ENCODE measurements around the gene ESPNL.
"Not testable (repeated sequence)": the region's sequence is repeated elsewhere in the genome, so short reads cannot be mapped to it uniquely, and the experiment has no call there.

Gene ESPNL

GRCh38 chr2:238161291-238162051 lies 61.3 kb downstream of the ESPNL start:
- DNase-seq: no peak

GRCh38 chr2:238162251-238162845 lies 62.2 kb downstream of the ESPNL start:
- DNase-seq: no peak

DNA sequence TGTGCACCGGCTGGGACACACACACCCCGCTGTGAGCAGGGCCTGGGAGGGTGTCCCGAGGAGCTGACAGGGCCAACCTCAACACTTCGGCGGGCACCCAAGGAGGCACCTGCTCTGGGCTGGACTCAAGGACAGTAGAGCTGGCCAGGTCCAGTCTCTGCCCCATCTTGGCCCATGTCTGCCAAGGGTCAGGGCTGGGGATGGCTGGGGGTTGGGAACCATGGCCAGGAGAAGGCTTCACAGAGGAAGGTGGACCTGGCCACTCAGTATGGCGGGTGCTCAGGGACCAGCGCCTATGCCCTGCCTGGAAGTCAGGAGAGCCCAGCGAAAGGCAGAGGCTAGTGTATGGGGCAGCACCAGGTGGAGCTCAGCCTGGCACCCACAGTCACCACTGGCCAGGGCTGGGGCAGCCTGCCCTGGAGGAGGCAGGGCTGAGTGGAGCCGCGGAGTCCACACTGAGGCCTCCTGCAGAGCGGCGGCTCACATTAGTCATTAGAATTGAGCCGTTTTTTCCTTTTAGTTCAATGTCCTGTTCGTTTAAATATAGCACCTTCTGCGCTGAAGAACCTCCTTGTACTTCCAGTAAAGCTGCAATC lies 62.8 kb downstream of the ESPNL start:
- DNase-seq: no peak

- DNase-seq: no peak
Observed at GRCh38 chr2:238163481-238164198, 63.5 kb downstream of the ESPNL start.

- no peak for DNase-seq
Observed at GRCh38 chr2:238164906-238165287, 64.8 kb downstream of the ESPNL start.

GRCh38 chr2:238165288-238165921 lies 65.3 kb downstream of the ESPNL start:
- no peak for DNase-seq

- no peak for DNase-seq
Observed at GRCh38 chr2:238166391-238167343, 66.5 kb downstream of the ESPNL start.

DNA sequence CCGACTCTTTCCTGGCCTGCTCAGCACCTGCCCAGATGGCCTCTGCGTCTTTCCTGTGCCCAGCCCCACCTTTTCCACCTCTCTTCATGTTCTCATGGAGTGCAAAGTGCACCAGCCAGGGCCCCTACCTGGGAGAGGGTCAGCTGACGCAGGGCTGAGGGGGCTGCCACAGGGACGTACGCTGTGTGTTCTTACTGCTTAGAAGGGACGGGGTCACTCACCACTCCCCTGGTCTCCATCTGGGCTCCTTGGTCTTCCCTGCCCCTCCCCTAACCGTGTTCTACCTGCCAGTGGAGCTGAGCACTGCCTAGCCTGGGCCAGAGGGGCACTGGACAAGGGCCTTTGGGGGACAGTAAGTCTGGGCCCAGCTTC lies 67.2 kb downstream of the ESPNL start:
- DNase-seq: no peak

- DNase-seq: no peak
Observed at GRCh38 chr2:238167761-238168160, 67.6 kb downstream of the ESPNL start.

DNA sequence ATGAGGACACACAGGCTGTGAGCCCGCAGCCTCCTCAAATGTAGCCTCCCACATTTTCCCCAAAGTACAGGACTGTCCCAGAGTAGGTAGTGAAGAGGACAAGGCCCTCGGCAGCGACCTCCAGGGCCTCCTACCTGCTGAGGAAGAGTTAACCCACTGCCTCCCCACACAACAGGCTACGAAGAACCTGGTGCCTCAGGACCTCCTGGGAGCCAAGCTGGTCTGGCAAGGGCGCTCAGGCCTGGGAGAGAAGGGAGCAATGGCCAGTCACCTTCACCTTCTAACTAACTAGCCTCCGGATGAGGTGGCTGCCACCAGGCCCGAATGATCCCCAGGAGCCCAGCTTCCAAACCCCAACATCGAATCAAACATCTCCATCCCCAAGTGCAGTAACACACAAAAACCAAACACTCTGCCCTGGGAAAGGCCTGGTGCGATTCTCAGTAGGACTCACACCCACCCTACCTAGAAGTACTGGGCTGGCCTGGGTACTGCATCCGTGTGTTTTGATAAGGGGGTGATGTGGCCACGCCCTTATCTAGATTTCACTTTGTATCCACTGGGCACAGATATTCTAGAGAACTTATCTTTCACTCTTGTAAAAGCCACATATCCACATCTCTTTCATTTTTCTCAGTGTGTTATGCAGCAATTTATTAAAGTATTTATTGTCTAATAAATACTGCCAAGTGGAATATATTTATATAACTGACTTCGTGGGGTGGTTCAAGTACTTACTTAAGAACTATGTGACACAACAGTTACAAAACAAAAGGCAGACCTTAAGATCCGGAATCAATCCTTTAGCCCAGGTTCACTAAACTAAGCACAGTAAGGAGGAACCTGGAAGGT lies 68.3 kb downstream of the ESPNL start:
- DNase-seq: no peak

GRCh38 chr2:238169048-238169707 lies 69.0 kb downstream of the ESPNL start:
- no peak for DNase-seq

GRCh38 chr2:238169708-238170251 lies 69.6 kb downstream of the ESPNL start:
- DNase-seq: no peak

- no peak for DNase-seq
Observed at GRCh38 chr2:238170386-238171071, 70.4 kb downstream of the ESPNL start.

DNA sequence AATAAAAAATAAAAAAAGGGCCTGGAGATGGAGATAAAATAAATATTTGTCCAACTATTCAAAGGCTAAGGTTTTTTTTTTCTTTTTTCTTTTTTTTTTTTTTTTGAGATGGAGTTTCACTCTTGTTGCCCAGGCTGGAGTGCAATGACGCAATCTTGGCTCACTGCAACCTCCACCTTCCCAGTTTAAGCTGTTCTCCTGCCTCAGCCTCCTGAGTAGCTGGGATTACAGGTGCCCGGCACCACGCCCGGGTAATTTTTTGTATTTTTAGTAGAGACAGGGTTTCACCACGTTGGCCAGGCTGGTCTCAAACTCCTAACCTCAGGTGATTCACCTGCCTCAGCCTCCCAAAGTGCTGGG lies 70.9 kb downstream of the ESPNL start:
- not testable (repeated sequence) for DNase-seq

DNA sequence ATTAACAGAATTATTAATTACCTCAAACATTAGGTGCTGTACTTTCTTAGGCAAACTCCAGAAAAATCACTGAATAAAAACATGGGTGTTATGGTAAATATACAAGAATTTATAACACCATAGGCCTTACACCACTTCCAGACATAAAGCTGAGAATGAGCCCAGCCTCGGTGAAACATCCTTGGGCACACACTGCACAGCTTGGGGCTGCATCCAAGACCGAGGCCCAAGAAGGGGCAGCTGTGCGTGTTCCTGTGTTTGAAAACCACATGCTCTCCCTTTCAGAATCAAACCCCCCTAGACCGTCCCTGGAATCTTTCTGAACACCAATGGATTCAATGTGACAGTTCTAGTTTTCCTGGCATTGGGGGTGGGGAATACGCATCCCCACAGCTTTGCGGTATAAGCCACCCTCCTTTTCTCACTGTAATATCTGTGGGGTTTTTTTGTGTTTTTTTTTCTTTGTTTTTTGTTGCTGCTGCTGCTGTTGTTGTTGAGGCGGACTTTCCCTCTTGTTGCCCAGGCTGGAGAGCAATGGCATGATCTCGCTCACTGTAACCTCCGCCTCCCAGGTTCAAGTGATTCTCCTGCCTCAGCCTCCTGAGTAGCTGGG lies 71.5 kb downstream of the ESPNL start:
- no peak for DNase-seq

DNA sequence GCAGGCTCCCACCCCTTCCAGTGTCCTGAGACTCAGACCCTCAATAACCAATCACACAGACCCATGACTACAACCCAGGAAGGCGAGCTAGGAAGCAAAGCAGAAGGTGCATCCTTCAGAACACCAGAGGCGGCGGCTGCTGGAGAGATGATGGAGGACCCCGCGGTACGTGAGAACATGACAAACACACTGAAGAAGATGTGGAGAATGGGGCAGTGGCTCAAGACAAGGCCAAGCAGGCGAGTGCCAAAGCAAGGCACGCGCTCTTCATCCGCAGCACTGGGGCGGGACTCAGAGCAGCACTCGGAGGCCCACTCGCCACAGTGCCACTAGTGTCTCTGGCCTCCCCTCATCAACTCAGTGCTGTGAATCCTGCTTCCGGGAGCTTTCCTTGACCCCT lies 72.3 kb downstream of the ESPNL start:
- DNase-seq: no peak

DNA sequence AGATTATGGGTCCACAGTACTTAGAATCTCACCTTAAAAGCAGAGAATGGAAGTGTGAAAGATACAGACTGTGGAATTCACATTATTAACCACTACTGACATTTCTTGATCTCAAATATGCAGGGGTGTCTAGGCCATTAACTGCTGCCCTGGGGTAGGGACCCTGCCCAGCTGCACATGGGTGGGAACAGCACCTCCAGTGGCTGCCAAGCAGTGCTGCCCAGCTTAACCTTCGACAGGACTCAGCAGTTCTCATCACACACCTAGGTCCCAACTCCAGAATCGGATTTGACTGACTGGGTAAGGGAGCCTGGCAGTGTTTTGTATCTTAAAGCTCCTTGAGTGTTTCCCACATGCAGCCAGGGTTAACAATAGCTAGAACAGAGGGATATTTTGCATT lies 73.6 kb downstream of the ESPNL start:
- DNase-seq: no peak

DNA sequence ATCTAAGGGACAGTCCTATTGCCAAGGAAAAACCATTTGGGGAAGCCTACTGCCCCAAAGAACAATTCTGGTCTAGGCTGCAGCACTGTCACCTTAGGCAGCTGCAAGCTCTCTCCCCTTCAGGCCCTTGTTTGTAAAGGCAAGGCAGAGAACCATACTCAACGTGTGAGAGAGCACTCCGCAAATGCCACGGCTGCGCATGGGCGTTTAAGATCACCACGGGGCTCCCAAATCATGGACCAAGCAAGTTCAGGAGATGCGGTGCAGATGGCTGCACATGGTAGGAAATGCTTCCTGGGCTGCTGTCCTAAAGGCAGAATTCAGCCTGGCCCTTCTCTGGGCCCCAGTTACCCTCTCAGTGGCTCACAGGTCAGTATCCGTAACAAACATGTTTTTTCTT lies 74.2 kb downstream of the ESPNL start:
- DNase-seq: no peak

- DNase-seq: no peak
Observed at GRCh38 chr2:238174701-238175100, 74.6 kb downstream of the ESPNL start.
